GM19372 (cell line): Measurements from ENCODE around the gene INKA1.
"Not testable (repeated sequence)": the region's sequence is repeated elsewhere in the genome, so short reads cannot be mapped to it uniquely, and the experiment has no call there.

Source experiments
- ATAC-seq: cut with Tn5 transposase; IDR thresholded peaks from one replicate; pipeline ENCODE4 v1.9.1; 2021; ENCODE audit warnings: mild to moderate bottlenecking, low read depth, moderate library complexity; ENCODE audit not compliant: unreplicated experiment

Gene INKA1

GRCh38 chr3:49805897-49806701, 3.0 kb downstream of the INKA1 start:
- no peak for ATAC-seq

GRCh38 chr3:49806850-49807249, 3.8 kb downstream of the INKA1 start:
- no peak for ATAC-seq

GRCh38 chr3:49807431-49808114, 4.5 kb downstream of the INKA1 start:
- no peak for ATAC-seq

GRCh38 chr3:49812916-49813496, 9.9 kb downstream of the INKA1 start:
- ATAC-seq, result no peak

GRCh38 chr3:49813497-49814174, 10.6 kb downstream of the INKA1 start, which contains the start of gene UBA7:
Gene UBA7, minus strand, starts transcription at chr3:49813953. Its CDS starts 166 bp downstream, at chr3:49813787.
- ATAC-seq, result no peak

GRCh38 chr3:49823131-49823530, 20.1 kb downstream of the INKA1 start:
- ATAC-seq, result not testable (repeated sequence)

GRCh38 chr3:49826016-49826415, 23.0 kb downstream of the INKA1 start:
- no peak for ATAC-seq

GRCh38 chr3:49831341-49831740, 28.3 kb downstream of the INKA1 start:
- no peak for ATAC-seq

GRCh38 chr3:49839193-49839809, 36.2 kb downstream of the INKA1 start:
- ATAC-seq, result no peak

GRCh38 chr3:49840388-49840787, 37.3 kb downstream of the INKA1 start:
- no peak for ATAC-seq

- no peak for ATAC-seq
These were observed 38.1 kb downstream of the INKA1 start for GRCh38 chr3:49841126-49841696.

- no peak for ATAC-seq
These were observed 38.7 kb downstream of the INKA1 start for GRCh38 chr3:49841806-49842205.

- ATAC-seq, result no peak
These were observed 39.9 kb downstream of the INKA1 start for GRCh38 chr3:49842843-49843517.

- ATAC-seq, result no peak
These were observed 41.6 kb downstream of the INKA1 start for GRCh38 chr3:49844464-49845183.

GRCh38 chr3:49845694-49846093, 42.6 kb downstream of the INKA1 start:
- no peak for ATAC-seq
